ENCODE measurements around the gene FARS2.

FARS2 gene

DNA sequence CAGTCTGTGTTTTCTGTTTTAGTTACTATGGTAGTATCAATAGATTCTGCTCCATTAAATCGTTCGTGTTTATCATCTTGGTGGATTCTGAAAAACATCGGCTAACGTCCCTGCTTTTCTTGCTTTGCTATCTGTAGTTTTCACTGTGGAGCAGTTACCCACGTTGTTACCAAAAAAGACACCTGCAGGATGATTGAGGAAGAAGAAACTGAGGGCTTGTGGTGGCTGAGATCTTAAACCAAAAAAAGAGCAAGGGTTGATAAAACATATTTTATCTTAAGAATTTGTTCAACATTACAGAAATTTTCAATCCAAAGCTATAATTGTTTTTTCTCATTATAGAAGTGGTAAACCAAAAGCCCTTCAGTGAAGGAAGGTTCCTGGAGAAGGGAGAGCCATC is 166.3 kb downstream of the FARS2 start:
- TF ChIP-seq CTCF (IDR thresholded peaks at IDR 0.05; ENCODE audit: low read depth, low read length): no peak
- no peak overlapping the region for H3K4me3 ChIP-seq (ENCODE audit: low read depth, low read length)

GRCh38 chr6:5433324-5433723 is 172.0 kb downstream of the FARS2 start:
- no peak for TF ChIP-seq CTCF (IDR thresholded peaks at IDR 0.05; ENCODE audit: low read depth, low read length)
- H3K4me3 ChIP-seq (ENCODE audit: low read depth, low read length): no peak overlapping the region

GRCh38 chr6:5435449-5435848 is 174.1 kb downstream of the FARS2 start:
- no peak overlapping the region for H3K4me3 ChIP-seq (ENCODE audit: low read depth, low read length)

DNA sequence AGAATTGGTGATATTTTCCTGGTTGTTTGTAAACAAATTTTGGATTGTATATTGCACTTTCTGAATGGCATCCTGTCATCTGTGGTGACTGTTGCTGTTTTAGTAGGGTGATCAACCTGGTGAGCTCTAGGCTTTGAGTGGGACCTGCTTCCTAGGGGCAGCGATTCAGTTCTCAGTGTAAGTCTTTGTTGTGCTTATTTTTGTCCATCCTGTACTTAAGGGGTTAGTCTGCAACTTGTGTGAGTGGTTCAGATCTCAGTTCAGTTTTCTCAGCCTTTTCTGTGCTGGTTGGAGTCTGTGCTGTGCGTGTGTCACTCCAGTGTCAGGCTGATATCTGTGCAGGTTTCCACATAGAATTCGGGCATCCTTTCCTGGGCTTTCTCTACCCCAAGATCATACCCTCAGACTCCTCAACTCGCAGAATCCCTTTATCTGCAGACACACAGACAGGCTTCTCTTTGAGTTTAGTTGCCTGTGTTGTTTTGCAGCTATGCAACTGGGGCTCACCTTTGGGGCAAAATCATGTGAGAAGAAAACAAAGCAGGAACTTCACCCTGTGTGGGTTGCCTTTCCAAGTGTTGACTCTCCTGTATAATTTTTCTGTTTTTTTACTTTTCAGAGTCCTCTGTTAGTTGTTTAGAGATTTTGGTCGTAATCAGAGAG is 177.7 kb downstream of the FARS2 start:
- H3K4me3 ChIP-seq (ENCODE audit: low read depth, low read length): no peak overlapping the region
- no peak for TF ChIP-seq CTCF (IDR thresholded peaks at IDR 0.05; ENCODE audit: low read depth, low read length)

More at GRCh38 chr6:5435449-5435848, 174.1 kb downstream of the FARS2 start:
- TF ChIP-seq CTCF (IDR thresholded peaks at IDR 0.05; ENCODE audit: low read depth, low read length): no peak

DNA sequence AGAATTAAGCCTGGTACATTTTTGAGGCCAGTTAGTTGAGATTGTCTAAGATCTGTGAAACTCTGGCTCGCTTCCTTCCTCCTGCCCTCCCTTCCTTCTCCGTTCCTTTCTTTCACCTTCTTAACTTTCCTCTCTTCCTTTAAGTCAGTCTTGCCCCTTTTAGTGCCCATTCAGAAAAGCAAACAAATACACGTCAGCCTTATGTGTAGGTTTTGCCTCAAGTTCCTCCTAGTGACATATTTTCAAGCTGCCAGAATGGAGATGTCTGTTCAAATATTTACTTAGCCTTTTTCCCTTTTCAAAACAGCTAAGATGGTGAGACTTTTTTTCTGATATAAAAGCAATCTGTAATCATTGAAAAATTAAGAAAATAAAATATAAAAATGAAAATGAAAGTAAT is 178.4 kb downstream of the FARS2 start:
- no peak for TF ChIP-seq CTCF (IDR thresholded peaks at IDR 0.05; ENCODE audit: low read depth, low read length)
- no peak overlapping the region for H3K4me3 ChIP-seq (ENCODE audit: low read depth, low read length)

DNA sequence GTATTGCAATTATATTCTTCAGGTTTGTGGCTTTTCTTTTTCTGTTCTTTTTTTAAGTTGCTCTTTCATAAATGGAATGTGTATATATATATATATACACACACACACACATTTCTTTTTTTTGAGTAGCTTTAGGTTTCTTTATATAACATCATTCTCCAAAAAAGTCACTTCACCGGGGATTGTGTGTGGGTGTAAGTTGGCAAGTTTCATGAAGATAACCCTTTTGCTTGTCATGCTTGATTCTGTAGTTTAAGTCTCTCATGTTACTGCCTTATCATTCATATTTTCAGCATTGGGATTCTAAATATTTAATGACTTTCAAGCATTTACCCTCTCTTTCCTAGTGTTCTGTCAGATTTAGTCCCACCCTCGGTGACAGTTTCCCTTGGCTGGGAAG is 181.0 kb downstream of the FARS2 start:
- no peak for TF ChIP-seq CTCF (IDR thresholded peaks at IDR 0.05; ENCODE audit: low read depth, low read length)
- H3K4me3 ChIP-seq (ENCODE audit: low read depth, low read length): no peak overlapping the region

- no peak for TF ChIP-seq CTCF (IDR thresholded peaks at IDR 0.05; ENCODE audit: low read depth, low read length)
- H3K4me3 ChIP-seq (ENCODE audit: low read depth, low read length): no peak overlapping the region
Measured at GRCh38 chr6:5442916-5443315, 181.6 kb downstream of the FARS2 start.

Data from WI38 (cell line).